AG09319 (cell line): Measurements from ENCODE around the gene RUNX1.

Experiments used
- DNase-seq: peaks from one replicate; pipeline ENCODE4 v3.0.0-alpha.2; 2010; ENCODE audit warnings: low read depth; ENCODE audit errors: extremely low read depth
- CTCF ChIP-seq: IDR thresholded peaks from 2 replicates; pipeline ENCODE4 v1.5.1; 2011; ENCODE audit warnings: low read depth, mild to moderate bottlenecking, inconsistent platforms, low read length, moderate library complexity

The RUNX1 gene

GRCh38 chr21:35077466-35077865 is 28.4 kb upstream of the RUNX1 start:
- no peak for DNase-seq

GRCh38 chr21:35075546-35075945 is 26.4 kb upstream of the RUNX1 start:
- TF ChIP-seq CTCF: no peak

More at GRCh38 chr21:35077466-35077865, 28.4 kb upstream of the RUNX1 start:
- TF ChIP-seq CTCF: no peak

GRCh38 chr21:35072960-35073359 is 23.9 kb upstream of the RUNX1 start:
- TF ChIP-seq CTCF: no peak
- DNase-seq: peak; percentile 96

More at GRCh38 chr21:35075546-35075945, 26.4 kb upstream of the RUNX1 start:
- DNase-seq: no peak

GRCh38 chr21:35072557-35072956 is 23.5 kb upstream of the RUNX1 start:
- no peak for TF ChIP-seq CTCF
- no peak for DNase-seq

GRCh38 chr21:35071347-35071746 is 22.2 kb upstream of the RUNX1 start:
- DNase-seq: no peak
- no peak for TF ChIP-seq CTCF

GRCh38 chr21:35070436-35070835 is 21.3 kb upstream of the RUNX1 start:
- no peak for DNase-seq
- no peak for TF ChIP-seq CTCF

- no peak for TF ChIP-seq CTCF
- DNase-seq: no peak
Measured at GRCh38 chr21:35066824-35067223, 17.7 kb upstream of the RUNX1 start.
